ENCODE results near the gene UBE2S.

The UBE2S gene

GRCh38 chr19:55436847-55437246, 29.3 kb upstream of the UBE2S start:
- H3K9me3 ChIP-seq: no peaks in the 10 kb centered on the region
- H3K4me3 ChIP-seq (ENCODE audit: low read depth in 1 of 2, low read length in 1 of 2): no peak overlapping the region
- H3K4me1 ChIP-seq (ENCODE audit: control insufficient read depth in 1 of 2, insufficient read depth in 1 of 2, low read depth in 1 of 2, low read length in 1 of 2): no peaks in the 10 kb centered on the region
- TF ChIP-seq CTCF (IDR thresholded peaks at IDR 0.05): no peak
- no peaks in the 10 kb centered on the region for H3K36me3 ChIP-seq
- H3K27ac ChIP-seq: no peak overlapping the region
- H3K27me3 ChIP-seq: peaks cover 98% of the 10 kb centered on the region

GRCh38 chr19:55435020-55435419, 27.4 kb upstream of the UBE2S start:
- Histone ChIP-seq H3K27me3 (peaks cover 92% of the 10 kb centered on the region), H3K36me3 (no peaks in the 10 kb centered on the region), H3K4me1 (ENCODE audit: control insufficient read depth in 1 of 2, insufficient read depth in 1 of 2, low read depth in 1 of 2, low read length in 1 of 2) (no peaks in the 10 kb centered on the region), H3K9me3 (no peaks in the 10 kb centered on the region), H3K4me3 (ENCODE audit: low read depth in 1 of 2, low read length in 1 of 2) (no peak overlapping the region), H3K27ac (no peak overlapping the region)
- TF ChIP-seq CTCF (IDR thresholded peaks at IDR 0.05): no peak

- H3K4me3 ChIP-seq (ENCODE audit: low read depth in 1 of 2, low read length in 1 of 2): no peak overlapping the region
- H3K4me1 ChIP-seq (ENCODE audit: control insufficient read depth in 1 of 2, insufficient read depth in 1 of 2, low read depth in 1 of 2, low read length in 1 of 2): no peaks in the 10 kb centered on the region
- no peak overlapping the region for H3K27ac ChIP-seq
- no peaks in the 10 kb centered on the region for H3K36me3 ChIP-seq
- no peaks in the 10 kb centered on the region for H3K9me3 ChIP-seq
- H3K27me3 ChIP-seq: peaks cover 86% of the 10 kb centered on the region
- no peak for TF ChIP-seq CTCF (IDR thresholded peaks at IDR 0.05)
Observed at GRCh38 chr19:55434356-55434919, 26.9 kb upstream of the UBE2S start.

- H3K9me3 ChIP-seq: no peaks in the 10 kb centered on the region
- H3K27me3 ChIP-seq: peaks cover 83% of the 10 kb centered on the region
- no peak overlapping the region for H3K4me3 ChIP-seq (ENCODE audit: low read depth in 1 of 2, low read length in 1 of 2)
- TF ChIP-seq CTCF (IDR thresholded peaks at IDR 0.05): no peak
- H3K27ac ChIP-seq: no peak overlapping the region
- no peaks in the 10 kb centered on the region for H3K36me3 ChIP-seq
- no peaks in the 10 kb centered on the region for H3K4me1 ChIP-seq (ENCODE audit: control insufficient read depth in 1 of 2, insufficient read depth in 1 of 2, low read depth in 1 of 2, low read length in 1 of 2)
Observed at GRCh38 chr19:55433292-55433691, 25.7 kb upstream of the UBE2S start.

DNA sequence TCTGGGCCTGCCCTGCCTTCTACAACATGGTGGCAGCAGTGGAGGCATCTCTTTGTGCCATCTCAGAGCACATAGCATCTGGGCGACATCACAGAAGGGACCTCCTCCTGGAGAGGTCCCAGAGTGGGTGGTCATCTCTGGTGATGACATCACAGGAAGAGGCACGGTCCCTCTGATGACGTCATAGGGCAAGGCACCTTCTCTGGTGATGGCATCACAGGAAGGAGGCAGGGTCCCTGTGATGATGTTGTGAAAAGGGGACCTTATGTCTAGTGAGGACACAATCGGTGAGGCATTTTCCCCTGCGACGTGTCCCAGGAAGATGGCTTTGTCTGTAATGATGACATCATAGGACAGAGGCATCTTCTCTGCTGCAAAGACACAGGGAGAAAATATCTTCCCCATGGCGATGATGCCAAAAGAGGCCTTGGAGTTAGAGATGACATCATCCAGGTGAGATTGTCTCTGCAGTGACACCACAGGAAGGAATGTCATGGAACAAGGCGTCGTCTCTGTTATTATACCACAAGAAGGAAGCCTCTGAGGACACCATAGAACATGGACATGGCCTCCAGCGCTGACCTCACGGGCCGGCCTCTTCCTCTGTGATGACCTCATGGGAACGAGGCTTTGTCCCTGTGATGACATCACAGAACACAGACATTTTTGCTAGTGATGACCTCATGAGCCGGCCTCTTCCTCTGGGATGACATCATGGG, 24.8 kb upstream of the UBE2S start:
- no peak overlapping the region for H3K27ac ChIP-seq
- H3K27me3 ChIP-seq: peaks cover 74% of the 10 kb centered on the region
- no peaks in the 10 kb centered on the region for H3K36me3 ChIP-seq
- no peaks in the 10 kb centered on the region for H3K4me1 ChIP-seq (ENCODE audit: control insufficient read depth in 1 of 2, insufficient read depth in 1 of 2, low read depth in 1 of 2, low read length in 1 of 2)
- H3K4me3 ChIP-seq (ENCODE audit: low read depth in 1 of 2, low read length in 1 of 2): no peak overlapping the region
- H3K9me3 ChIP-seq: no peaks in the 10 kb centered on the region
- TF ChIP-seq CTCF (IDR thresholded peaks at IDR 0.05): no peak

All from neutrophil (primary cell).